Endothelial cell (in vitro differentiated cells): ENCODE results near the gene RABEPK. TPM values are rescaled to one million over a fixed set of nuclear protein-coding genes. Genes with fewer than 3 reads are reported as not detected.

Experiments
- DNase-seq: peaks from one replicate; pipeline ENCODE4 v3.0.0; 2021; ENCODE audit warnings: low spot score
- H3K27ac Mint-ChIP-seq: one replicate; pipeline ENCODE4 v1.8.0; 2021; ENCODE audit warnings: mixed read lengths, inconsistent platforms; ENCODE audit not compliant: unreplicated experiment
- H3K27me3 Mint-ChIP-seq: one replicate; pipeline ENCODE4 v1.8.0; 2021; ENCODE audit warnings: mild to moderate bottlenecking, moderate library complexity, mixed read lengths, inconsistent platforms; ENCODE audit not compliant: unreplicated experiment
- H3K36me3 Mint-ChIP-seq: one replicate; pipeline ENCODE4 v1.8.0; 2021; ENCODE audit warnings: mild to moderate bottlenecking, low read depth, mixed read lengths, inconsistent platforms; ENCODE audit not compliant: unreplicated experiment
- H3K4me1 Mint-ChIP-seq: one replicate; pipeline ENCODE4 v1.8.0; 2021; ENCODE audit warnings: mild to moderate bottlenecking, mixed read lengths, inconsistent platforms; ENCODE audit not compliant: unreplicated experiment
- H3K4me3 Mint-ChIP-seq: one replicate; pipeline ENCODE4 v1.8.0; 2021; ENCODE audit warnings: mild to moderate bottlenecking, mixed read lengths, inconsistent platforms; ENCODE audit not compliant: unreplicated experiment
- H3K9me3 Mint-ChIP-seq: one replicate; pipeline ENCODE4 v1.8.0; 2021; ENCODE audit warnings: mixed read lengths, inconsistent platforms; ENCODE audit not compliant: unreplicated experiment
- total RNA-seq: library from RNA; stranded (reverse); fragmentation: NEBNext Ultra II Directional; extraction: Animal tissue kit (Norgen Biotek cat#: 25700); gene quantifications from one replicate; pipeline ENCODE4 v1.2.1, GENCODE V29; 2021; ENCODE audit not compliant: unreplicated experiment
- TF ChIP-seq, protein P1 (sequence below): fragments of 200-600 bp; sonication (generic); IDR thresholded peaks from one replicate; pipeline ENCODE4 v1.5.0; 2021; ENCODE audit warnings: antibody characterized with exemption; ENCODE audit not compliant: unreplicated experiment

RABEPK gene
- total RNA-seq, 1 donor from 2014 or later = 8.5 TPM

DNA sequence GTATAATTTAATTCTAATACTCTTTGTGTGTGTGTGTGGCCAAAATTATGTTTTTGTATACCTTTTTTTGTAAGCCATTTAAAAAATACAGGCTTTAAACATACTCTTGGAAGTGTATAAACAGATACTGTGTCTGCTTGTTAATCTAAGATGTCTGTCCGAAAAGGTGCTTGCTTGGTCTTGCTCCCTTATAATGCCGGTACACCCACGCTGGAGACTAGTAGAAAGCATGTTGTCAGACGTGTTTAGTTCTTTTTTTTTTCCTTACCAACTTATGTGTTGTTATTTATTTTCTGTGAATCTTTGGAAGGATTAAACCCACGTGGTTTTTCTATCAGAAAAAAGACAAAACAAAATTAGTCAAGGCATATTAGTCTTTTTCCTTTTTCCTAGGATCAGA is 70.7 kb downstream of the RABEPK start:
- H3K36me3 Mint-ChIP-seq = no peaks in the 10 kb centered on the region
- no peak overlapping the region for H3K4me3 Mint-ChIP-seq
- no peak for DNase-seq
- no peaks in the 10 kb centered on the region for H3K9me3 Mint-ChIP-seq
- TF ChIP-seq, protein P1, sequence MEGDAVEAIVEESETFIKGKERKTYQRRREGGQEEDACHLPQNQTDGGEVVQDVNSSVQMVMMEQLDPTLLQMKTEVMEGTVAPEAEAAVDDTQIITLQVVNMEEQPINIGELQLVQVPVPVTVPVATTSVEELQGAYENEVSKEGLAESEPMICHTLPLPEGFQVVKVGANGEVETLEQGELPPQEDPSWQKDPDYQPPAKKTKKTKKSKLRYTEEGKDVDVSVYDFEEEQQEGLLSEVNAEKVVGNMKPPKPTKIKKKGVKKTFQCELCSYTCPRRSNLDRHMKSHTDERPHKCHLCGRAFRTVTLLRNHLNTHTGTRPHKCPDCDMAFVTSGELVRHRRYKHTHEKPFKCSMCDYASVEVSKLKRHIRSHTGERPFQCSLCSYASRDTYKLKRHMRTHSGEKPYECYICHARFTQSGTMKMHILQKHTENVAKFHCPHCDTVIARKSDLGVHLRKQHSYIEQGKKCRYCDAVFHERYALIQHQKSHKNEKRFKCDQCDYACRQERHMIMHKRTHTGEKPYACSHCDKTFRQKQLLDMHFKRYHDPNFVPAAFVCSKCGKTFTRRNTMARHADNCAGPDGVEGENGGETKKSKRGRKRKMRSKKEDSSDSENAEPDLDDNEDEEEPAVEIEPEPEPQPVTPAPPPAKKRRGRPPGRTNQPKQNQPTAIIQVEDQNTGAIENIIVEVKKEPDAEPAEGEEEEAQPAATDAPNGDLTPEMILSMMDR = no peak
- H3K4me1 Mint-ChIP-seq = peaks cover 14% of the 10 kb centered on the region
- no peaks in the 10 kb centered on the region for H3K27me3 Mint-ChIP-seq
- no peak overlapping the region for H3K27ac Mint-ChIP-seq

DNA sequence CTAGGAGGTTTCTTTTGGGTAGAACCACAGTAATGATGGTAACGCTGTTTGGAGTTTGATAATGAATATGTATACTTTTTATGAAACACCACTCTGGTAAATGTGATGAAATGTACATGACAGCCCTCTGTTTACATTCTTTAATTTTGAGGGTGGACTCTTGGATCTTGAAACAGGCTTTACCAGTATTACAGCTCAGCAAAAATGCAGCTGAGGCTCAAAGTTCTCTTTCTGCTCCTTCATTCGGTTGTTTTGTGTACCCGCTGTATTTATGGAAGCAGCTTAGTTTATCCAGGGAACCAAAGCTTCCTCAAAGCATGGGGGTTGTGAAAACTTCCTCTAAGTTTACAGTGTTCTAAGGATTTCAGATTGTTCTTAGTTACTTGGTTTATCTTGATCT is 72.4 kb downstream of the RABEPK start:
- TF ChIP-seq, protein P1 = no peak
- Mint-ChIP-seq H3K9me3 (no peaks in the 10 kb centered on the region), H3K27ac (peak overlapping the region; percentile 74), H3K27me3 (no peaks in the 10 kb centered on the region), H3K4me3 (no peak overlapping the region), H3K4me1 (peaks cover 14% of the 10 kb centered on the region), H3K36me3 (no peaks in the 10 kb centered on the region)
- no peak for DNase-seq

DNA sequence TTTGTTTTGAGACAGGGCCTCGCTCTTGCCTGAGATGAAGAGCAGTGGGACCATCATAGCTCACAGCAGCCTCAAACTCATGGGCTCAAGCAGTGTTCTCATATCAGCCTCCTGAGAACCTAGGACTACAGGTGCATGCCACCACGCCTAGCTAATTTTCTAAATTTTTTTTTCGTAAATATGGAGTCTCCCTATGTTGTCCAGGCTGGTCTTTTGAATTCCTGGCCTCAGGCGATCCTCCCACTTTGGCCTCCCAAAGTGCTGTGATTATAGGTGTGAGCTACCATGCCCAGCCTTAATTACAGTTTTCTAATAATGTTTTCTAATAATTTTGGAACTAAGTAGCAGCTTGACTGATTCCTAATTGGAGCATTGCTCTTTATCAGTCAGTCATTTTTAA is 76.4 kb downstream of the RABEPK start:
- Mint-ChIP-seq H3K4me1 (peaks cover 14% of the 10 kb centered on the region), H3K9me3 (no peaks in the 10 kb centered on the region), H3K36me3 (no peaks in the 10 kb centered on the region), H3K27ac (no peak overlapping the region), H3K4me3 (no peak overlapping the region), H3K27me3 (no peaks in the 10 kb centered on the region)
- TF ChIP-seq, protein P1 = no peak
- no peak for DNase-seq

DNA sequence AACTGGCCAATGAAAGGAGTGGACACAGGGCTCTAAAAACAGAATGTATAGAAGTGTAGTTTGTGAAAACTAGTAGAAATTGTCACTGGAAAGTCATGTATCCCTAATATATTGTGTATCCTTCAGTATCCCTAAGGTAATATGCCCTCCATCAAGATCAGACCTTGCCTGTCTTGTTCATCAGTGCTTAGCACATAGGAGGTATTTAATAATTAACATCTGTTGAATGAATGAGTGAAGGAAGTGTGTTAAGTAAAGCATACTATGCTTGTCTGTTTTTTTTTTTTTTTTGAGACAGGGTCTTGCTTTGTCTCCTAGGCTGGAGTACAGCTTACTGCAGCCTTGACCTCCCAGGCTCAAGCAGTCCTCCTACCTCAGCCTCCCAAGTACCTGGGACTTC is 77.1 kb downstream of the RABEPK start:
- no peak for DNase-seq
- TF ChIP-seq, protein P1 = no peak
- peaks cover 13% of the 10 kb centered on the region for H3K4me1 Mint-ChIP-seq
- no peak overlapping the region for H3K27ac Mint-ChIP-seq
- H3K36me3 Mint-ChIP-seq = no peaks in the 10 kb centered on the region
- H3K27me3 Mint-ChIP-seq = no peaks in the 10 kb centered on the region
- H3K4me3 Mint-ChIP-seq = no peak overlapping the region
- H3K9me3 Mint-ChIP-seq = no peaks in the 10 kb centered on the region

DNA sequence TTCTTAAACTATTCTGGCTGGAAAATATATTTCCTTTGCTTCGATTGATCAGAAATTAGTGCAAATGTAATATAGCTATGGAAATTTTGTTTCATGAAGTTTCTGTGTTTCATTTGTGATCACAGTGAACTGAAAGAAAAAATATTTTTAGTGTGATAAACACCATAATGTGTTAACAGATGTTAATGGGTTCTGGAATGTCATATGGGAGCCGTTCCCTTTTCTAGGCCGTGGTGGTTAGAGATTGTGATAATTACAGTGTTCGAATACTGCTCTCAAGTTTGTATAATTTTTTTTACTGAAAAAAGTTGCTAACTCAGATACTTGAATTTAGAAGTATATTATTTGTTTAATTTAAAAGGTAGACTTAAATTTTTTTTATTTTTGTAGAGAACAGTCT is 80.6 kb downstream of the RABEPK start:
- H3K4me1 Mint-ChIP-seq = no peaks in the 10 kb centered on the region
- no peak for DNase-seq
- no peaks in the 10 kb centered on the region for H3K27me3 Mint-ChIP-seq
- no peaks in the 10 kb centered on the region for H3K9me3 Mint-ChIP-seq
- no peak overlapping the region for H3K4me3 Mint-ChIP-seq
- TF ChIP-seq, protein P1 = no peak
- no peak overlapping the region for H3K27ac Mint-ChIP-seq
- H3K36me3 Mint-ChIP-seq = no peaks in the 10 kb centered on the region

Other genes with a start within 250 kb of the RABEPK start
- 12.3 TPM for gene SCAI, start 57.0 kb upstream of the RABEPK start, total RNA-seq
- gene PPP6C, start 10.7 kb upstream of the RABEPK start, total RNA-seq = 46.0 TPM
- 260 TPM for gene HSPA5, start 40.8 kb downstream of the RABEPK start, total RNA-seq
- gene GAPVD1, start 61.3 kb downstream of the RABEPK start, total RNA-seq = 37.9 TPM